ENCODE measurements around the gene EXD3. TPM values are rescaled to one million over a fixed set of nuclear protein-coding genes. Genes with fewer than 3 reads are reported as not detected.

Gene EXD3
- total and polyA plus RNA-seq, 9 of the 15 experiments (the other 6 are each of a cell fraction or from before 2014, with no cell fraction given), result 0.29 to 12.5 (median 3.9) TPM

- FAIRE-seq, result no peak
Measured at GRCh38 chr9:137264067-137264466, 158.9 kb downstream of the EXD3 start.

GRCh38 chr9:137263506-137263905 lies 159.5 kb downstream of the EXD3 start:
- whole genome bisulfite sequencing (ENCODE audit: insufficient coverage, low coverage, missing lambda C conversion rate), result 90% methylated on average over 8 of the region's 10 CpGs
- intact Hi-C loops (cut with micrococcal nuclease) (no loop called here), in situ Hi-C loops (cut with MboI) (no loop called here)
- CTCF ChIA-PET (ENCODE audit: low intra/inter-chr PET ratio), result no interaction called here
- Histone ChIP-seq H4K20me1 (replicated peaks; ENCODE audit: control insufficient read depth, insufficient read depth, low read length) (no peaks in the 10 kb centered on the region), H3K9me3 (replicated peaks; ENCODE audit: control insufficient read depth, insufficient read depth, low read depth, low read length) (no peaks in the 10 kb centered on the region), H3K4me3 (no peak overlapping the region), H3K27ac (ENCODE audit: extremely low read depth, low read depth, low read length) (no peak overlapping the region), H3K9ac (ENCODE audit: insufficient read depth in 1 of 2, low read depth in 2 of 2, low read length in 2 of 2) (peak overlapping the region in 1 of 2 experiments; percentile 10; a peak in 1 of 4 replicates), H2AFZ (ENCODE audit: low read depth, low read length) (no peak overlapping the region), H3K4me2 (ENCODE audit: insufficient read depth, low read length) (no peak overlapping the region), H3K9me1 (ENCODE audit: control insufficient read depth, insufficient read depth, low read length) (no peaks in the 10 kb centered on the region), H3K36me3 (ENCODE audit: control insufficient read depth, insufficient read depth, low read length) (peaks cover 59% of the 10 kb centered on the region; the same call in 2 of the 3 replicates), H3K27me3 (ENCODE audit: control insufficient read depth in 2 of 2, insufficient read depth in 2 of 2, low read length in 2 of 2) (no peaks in the 10 kb centered on the region), H3K4me1 (replicated peaks in 1 of 2; ENCODE audit: control insufficient read depth in 2 of 2, insufficient read depth in 2 of 2, low read length in 2 of 2) (peaks cover 8 to 38% of the 10 kb centered on the region in 2 experiments; a peak in 4 of 5 replicates), H3K79me2 (ENCODE audit: control insufficient read depth, insufficient read depth, low read length) (peaks cover 6% of the 10 kb centered on the region; the same call in 1 of the 3 replicates)
- BruUV-seq (replicated peaks), result no TSS peak
- TF ChIP-seq THRA (IDR thresholded peaks at IDR 0.05) (no peak), U2AF1 (optimal IDR thresholded peaks at IDR 0.05; ENCODE audit: low read depth, low read length) (no peak), SNAPC5 (CRISPR knock-in tag; IDR thresholded peaks at IDR 0.05) (no peak), RBFOX2 (IDR thresholded peaks at IDR 0.05; ENCODE audit: low read depth, low read length) (0 out of 2 replicates have a peak, but pooled peaks have one; percentile 9), RB1 (IDR thresholded peaks at IDR 0.05; ENCODE audit: low read depth) (no peak), ZNF354B (CRISPR knock-in tag; IDR thresholded peaks at IDR 0.05) (no peak)
- POLR2A ChIA-PET, result interaction anchor here (1.0 to 1.1 kb wide), 2 partner anchors 14 to 38 kb away, joined by 3 to 4 read pairs; partner anchors contain the start of genes NRARP and TOR4A
- ATAC-seq (no peak), FAIRE-seq (no peak), DNase-seq (ENCODE audit: extremely low read depth in 1 of 4, low spot score in 3 of 4) (no peak)

More at GRCh38 chr9:137264067-137264466, 158.9 kb downstream of the EXD3 start:
- Histone ChIP-seq H3K9me3 (replicated peaks; ENCODE audit: control insufficient read depth, insufficient read depth, low read depth, low read length) (no peaks in the 10 kb centered on the region), H4K20me1 (replicated peaks; ENCODE audit: control insufficient read depth, insufficient read depth, low read length) (no peaks in the 10 kb centered on the region), H3K27ac (ENCODE audit: extremely low read depth, low read depth, low read length) (no peak overlapping the region), H3K79me2 (ENCODE audit: control insufficient read depth, insufficient read depth, low read length) (peaks cover 5% of the 10 kb centered on the region; the same call in 2 of the 3 replicates), H3K4me2 (ENCODE audit: insufficient read depth, low read length) (no peak overlapping the region), H3K4me3 (no peak overlapping the region), H3K4me1 (replicated peaks in 1 of 2; ENCODE audit: control insufficient read depth in 2 of 2, insufficient read depth in 2 of 2, low read length in 2 of 2) (peaks cover 13 to 44% of the 10 kb centered on the region in 2 experiments), H3K36me3 (ENCODE audit: control insufficient read depth, insufficient read depth, low read length) (peaks cover 59% of the 10 kb centered on the region; the same call in 2 of the 3 replicates), H3K9ac (ENCODE audit: insufficient read depth in 1 of 2, low read depth in 2 of 2, low read length in 2 of 2) (peak overlapping the region in 1 of 2 experiments; percentile 52; a peak in 1 of 4 replicates), H3K27me3 (ENCODE audit: control insufficient read depth in 2 of 2, insufficient read depth in 2 of 2, low read length in 2 of 2) (no peaks in the 10 kb centered on the region), H3K9me1 (ENCODE audit: control insufficient read depth, insufficient read depth, low read length) (no peaks in the 10 kb centered on the region), H2AFZ (ENCODE audit: low read depth, low read length) (no peak overlapping the region)
- ATAC-seq (no peak), DNase-seq (ENCODE audit: extremely low read depth in 1 of 4, low spot score in 3 of 4) (no peak)
- intact Hi-C loops (cut with micrococcal nuclease) (no loop called here), in situ Hi-C loops (cut with MboI) (no loop called here)
- BruUV-seq (replicated peaks), result no TSS peak
- CTCF ChIA-PET (ENCODE audit: low intra/inter-chr PET ratio), result no interaction called here
- TF ChIP-seq IRF1 (CRISPR knock-in tag; IDR thresholded peaks at IDR 0.05; ENCODE audit: borderline replicate concordance) (no peak), MCM7 (IDR thresholded peaks at IDR 0.05) (no peak), POLR2G (IDR thresholded peaks at IDR 0.05; ENCODE audit: low read depth, low read length) (peak; percentile 64), SIX5 (IDR thresholded peaks at IDR 0.05; ENCODE audit: borderline replicate concordance in 1 of 2, insufficient read depth in 1 of 2, low read depth in 1 of 2, low read length in 2 of 2) (no peak)
- POLR2A ChIA-PET, result interaction anchor here (1.0 to 2.2 kb wide), 4 partner anchors 13 to 38 kb away, joined by 3 to 5 read pairs (median 4); partner anchors contain the start of genes NRARP and TOR4A
- 89% methylated on average over 18 of the region's 22 CpGs for WGBS (ENCODE audit: insufficient coverage, low coverage, missing lambda C conversion rate)
